OCI-M2 (cell line): ENCODE measurements around the gene XRCC1.
"Not testable (repeated sequence)": the region's sequence is repeated elsewhere in the genome, so short reads cannot be mapped to it uniquely, and the experiment has no call there.

Experiments
- DNase-seq: peaks from one replicate; lab custom pipeline; 2025; ENCODE audit not compliant: unreplicated experiment; lab: John Stamatoyannopoulos, UW

XRCC1 gene

DNA sequence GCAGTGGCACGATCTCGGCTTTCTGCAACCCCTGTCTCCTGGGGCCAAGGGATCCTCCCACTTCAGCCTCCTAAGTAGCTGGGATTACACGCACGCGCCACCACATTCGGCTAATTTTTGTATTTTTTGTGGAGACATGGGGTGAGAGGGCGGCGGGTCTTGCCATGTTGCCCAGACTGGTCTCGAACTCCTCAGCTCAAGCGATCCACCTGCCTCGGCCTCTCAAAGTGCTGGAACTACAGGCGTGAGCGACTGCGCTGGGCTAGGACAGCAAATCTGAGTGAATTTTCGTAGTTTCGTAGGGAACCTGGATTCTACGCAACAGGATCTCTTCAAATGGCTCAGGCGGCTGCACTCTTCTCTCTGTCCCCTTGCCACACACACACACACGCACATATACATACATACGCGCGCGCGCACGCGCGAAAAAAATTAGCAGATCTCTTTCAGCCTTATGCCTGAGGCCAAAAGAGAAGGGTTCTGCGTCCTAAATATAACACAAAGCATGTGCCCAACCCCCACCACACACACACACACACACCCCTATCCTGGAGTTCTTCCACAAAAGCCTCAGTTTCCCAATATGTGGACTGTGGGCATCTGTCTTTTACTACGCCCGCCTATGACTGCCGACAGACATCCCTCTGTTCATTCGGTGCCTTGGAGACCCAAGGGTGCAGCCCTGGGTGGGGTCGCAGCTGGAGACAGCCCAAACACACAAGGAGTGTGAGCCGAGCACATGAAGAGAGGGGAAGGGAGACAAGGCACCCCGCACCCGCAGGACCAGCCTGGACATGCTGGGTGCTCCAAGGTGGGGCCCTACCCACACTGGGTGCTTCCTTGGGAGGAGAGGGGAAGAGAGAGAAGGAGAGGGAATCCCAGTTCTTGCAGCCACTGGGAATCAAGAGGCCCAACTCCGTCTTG, 890 bp upstream of the XRCC1 start:
- DNase-seq, result no peak

DNA sequence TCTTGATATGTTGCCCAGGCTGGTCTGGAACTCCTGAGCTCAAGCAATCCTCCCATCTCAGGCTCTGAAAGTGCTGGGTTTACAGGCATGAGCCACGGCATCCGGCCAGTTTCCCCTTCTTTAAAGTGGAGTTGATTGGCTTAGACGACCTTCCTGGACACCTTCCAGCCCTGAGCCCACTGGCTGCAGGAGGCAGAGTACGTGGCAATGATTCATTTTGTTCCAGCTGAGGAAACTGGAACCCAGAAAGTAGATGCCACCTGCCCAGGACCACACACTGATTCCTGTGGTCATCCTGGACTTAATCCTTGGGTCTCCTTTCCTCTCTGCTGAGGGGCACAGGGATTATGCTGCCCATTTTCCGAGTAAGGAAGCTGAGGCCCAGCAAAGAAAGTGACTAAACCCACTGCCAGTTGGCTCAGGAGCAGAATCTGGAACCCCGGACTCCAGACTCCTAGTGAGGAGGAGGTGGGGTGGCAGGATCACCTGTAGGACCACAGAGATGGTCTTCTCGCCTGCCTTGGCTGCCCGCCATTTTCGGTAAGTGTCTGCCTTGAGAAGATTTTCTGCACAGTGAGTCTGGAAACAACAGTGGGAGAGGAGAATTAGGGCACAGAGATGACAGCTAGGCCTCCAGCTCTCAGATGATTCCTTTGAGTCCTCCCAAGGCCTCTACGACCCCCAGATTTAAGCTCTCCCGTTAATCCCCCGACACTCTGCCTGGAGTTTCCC, 737 bp downstream of the XRCC1 start:
- DNase-seq, result no peak

DNA sequence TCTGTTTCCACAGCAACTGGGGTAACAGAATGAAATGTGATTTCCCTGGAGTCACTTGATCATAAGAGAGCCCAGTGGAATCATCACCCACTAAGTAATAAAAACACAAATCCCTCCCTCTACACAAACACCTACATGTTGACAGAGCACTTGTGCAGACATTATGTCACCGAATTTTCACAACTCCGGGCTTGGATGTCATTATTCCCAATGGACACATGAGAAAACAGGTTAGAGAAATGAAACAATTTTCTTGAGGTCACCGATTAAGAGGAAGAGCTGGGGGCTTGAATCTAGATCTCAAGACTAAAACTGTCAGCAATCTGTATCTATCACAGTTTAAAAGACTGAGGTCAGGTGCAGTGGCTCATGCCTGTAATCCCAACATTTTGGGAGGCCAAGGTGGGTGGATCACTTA, 3.1 kb downstream of the XRCC1 start:
- DNase-seq, result no peak

DNA sequence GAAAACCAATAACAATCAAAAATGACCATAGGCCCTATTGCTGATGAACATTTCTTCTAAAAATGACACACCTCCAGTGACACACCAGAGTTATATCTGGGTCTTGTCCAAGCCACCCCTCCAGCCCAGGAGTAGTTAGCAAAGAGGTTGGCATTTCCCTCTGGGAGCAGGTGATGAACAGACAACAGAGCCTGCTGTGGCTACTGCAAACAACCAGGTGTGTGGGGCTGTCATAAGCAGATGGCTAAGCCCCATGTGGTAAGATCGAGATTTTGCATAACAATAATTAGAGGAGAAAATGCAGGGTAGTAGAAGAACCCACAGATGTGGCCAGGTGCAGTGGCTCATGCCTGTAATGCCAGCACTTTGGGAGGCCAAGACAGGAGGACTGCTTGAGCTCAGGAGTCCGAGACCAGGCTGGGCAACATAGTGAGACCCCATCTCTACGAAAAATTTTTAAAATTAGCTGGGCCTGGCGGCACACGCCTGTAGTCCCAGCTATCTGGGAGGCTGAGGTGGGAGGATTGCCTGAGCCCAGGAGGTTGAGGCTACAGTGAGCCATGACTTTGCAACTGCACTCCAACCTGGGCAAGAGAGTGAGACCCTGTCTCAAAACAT, 5.0 kb downstream of the XRCC1 start:
- DNase-seq, result no peak

DNA sequence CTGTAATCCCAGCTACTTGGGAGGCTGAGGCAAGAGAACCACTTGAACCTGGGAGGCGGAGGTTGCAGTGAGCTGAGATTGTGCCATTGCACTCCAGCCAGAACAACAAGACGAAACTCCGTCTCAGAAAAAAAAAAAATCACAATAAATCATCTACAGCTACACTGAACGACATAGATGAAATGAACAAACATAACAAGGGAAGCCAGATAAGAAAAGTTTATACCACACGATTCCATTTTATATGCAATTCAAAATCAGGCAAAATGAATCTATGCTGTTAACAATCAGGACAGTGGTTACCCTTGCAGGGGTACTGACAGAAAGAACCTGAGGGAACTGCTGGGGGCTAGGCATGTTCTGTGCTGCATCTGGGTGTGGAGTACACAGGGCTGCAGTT, 5.7 kb downstream of the XRCC1 start:
- DNase-seq, result no peak

DNA sequence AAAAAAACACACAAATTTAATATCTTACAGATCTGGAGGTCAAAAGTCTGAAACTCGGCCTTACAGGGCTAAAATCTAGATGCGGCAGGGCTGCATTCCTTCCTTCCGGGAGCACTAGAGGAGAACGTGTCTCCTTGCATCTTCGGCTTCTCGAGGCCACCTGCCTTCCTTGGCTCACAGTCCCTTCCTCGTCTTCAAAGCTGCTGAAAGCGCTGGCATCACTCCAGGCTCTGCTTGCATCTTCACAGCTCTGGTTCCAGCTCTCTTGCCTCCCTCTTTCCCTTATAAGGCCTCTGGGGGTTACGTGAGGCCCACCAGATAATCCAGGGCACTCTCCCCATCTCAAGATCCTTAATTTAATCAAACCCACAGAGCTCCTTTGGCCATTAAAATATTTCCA, 10.5 kb downstream of the XRCC1 start:
- no peak for DNase-seq

DNA sequence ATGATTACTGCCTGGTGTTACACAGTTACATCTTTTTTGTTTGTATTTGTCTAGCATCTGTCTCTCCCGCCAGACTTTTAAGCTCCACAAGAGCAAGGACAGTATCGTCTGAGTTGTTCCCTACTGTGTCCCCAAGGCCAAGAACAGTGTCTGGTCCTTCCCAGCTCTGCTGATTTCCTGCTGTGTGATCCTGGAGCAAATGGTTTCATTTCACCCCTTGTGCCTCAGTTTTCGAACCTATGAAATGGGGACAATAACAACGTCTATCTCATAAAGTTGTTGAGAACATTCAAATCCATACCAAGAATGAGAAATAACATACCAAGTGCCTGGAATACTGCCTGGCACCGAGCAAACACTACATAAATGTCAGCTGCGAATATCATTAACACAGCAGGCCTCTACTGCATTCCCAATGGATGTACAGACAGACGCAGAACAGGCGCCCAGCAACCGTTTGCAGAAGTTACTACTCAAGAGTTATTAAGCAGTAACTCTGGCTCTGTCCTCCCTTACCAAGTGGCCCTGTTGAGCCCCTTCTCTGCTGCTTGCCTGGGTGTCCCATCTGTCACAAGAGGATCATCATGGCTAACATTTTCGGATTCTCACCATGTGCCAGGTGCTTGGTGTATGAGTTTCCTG, 11.4 kb downstream of the XRCC1 start:
- no peak for DNase-seq

DNA sequence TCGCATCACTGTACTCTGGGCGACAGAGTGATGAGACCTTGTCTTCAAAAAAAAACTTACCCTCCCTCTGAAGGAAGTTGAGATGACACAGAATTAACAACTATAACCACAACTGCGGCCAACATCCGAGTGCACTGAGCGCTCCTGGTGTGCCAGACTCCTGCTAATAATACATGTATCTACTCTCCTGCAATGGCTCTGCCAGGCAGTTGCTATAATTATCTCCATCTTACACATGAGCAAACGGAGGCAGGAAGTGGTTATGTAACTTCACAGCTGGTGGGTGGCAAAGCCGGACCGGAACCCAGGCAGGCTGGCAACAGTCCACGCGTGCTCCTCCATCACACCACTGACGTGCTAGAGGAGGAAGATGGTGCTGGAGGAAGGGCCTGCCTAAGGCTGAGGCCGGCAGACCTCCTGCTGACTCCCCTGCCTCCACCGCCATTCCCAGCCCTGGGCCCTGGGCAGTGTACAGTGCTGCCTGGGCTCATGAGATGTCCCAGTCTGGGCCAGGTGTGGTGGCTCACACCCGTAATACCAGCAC, 12.6 kb downstream of the XRCC1 start:
- no peak for DNase-seq

DNA sequence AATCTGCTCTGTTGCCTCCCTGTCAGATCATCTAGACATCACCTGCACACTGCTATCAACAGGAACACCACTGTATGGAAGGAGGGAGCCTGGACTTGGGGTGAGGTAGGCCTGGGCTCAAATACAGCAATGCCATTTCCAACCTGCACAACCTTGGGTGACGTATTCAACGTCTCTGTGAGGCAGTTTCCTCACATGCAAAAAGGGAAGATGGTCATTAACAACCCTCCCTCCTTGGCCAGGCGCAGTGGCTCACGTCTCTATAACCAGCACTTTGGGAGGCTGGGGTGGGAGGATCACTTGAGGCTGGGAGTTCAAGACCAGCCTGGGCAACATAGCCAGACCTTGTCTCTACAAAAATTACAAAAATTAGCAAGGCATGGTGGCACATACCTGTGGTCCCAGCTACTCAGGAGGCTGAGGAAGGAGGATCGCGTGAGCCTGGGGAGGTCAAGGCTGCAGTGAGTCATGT, 13.1 kb downstream of the XRCC1 start:
- DNase-seq, result no peak

DNA sequence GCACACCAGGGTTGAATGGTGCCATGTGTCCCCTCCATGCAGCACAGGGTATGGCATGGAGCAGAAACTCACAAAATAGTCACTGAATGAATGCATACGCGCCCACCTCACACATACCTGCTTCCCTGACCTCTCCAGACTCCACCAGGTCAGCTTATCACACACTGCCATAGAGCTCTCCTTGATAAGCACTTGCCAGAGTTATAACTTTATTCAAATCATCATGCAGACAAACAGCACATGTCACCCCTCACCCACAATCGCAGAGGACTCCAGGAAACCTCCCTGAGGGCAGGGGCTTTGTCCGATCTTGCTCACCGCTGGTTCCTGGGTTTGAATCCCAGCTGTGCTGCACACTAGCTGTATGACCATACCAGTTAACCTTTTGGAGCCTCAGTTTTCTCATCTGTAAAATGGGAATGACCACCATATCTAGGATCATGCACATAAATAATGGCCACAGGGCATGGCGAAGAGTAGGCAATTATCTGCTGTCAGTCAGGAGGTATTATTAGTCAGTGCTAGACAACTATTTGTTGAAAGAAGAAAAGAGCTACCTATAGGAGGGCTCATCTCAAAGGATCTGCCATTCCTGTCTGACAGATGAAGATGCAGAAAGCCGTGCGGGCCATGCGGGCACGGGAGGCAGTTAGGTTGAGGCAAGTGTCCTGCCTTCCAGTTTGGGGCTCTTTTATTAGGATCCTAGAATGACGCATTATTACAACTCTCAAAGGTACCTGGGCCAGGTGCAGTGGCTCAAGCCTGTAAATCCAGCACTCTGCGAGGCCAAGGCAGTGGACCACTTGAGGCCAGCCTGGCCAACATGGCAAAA, 14.0 kb downstream of the XRCC1 start:
- no peak for DNase-seq

DNA sequence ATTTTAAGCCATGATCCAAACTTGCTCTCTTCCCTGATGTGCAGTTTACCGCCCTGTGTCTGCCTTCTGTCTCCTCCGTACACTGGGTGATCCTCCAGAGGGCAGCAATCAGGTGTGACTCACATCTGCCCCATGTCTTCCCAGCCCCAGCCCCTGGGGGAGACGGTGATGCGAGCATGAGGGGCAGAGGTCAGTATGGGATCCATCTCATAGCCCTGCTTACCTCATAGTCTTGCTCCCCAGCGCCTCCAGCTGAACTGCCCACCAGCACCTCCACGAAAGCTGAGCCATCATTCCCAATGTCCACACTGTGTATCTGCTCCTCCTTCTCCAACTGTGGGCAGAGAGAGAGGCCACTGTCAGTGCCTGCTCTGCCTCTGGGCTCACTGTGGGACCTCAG, 14.6 kb downstream of the XRCC1 start:
- no peak for DNase-seq

DNA sequence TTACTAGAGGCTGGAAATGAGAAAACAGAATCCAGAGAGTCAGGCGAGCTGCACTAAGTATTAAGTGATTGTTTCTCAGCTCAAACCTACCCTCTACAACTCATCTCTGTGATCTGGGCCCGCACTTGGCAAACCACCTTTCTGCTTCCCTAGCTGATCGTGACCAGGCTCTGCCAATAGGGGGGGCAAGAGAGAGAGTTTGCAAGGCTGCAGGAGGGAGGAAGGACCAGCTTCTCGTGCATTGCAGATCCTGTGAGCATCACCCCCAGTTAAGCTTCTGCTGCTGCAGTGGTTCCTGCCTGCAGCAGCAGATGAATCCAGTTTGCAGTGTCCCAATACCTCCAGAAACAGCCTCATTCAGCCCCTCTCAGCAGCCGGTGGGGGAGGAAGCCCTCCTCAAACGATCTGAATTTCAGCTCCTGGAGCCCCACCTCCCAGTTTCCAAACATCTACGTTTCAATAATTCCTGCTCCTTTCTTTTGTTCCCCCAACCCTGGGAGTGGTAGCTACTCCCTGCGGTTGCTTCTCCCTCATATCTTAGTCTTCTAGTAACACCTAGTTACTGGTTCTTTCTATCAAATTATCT, 20.0 kb downstream of the XRCC1 start:
- no peak for DNase-seq

DNA sequence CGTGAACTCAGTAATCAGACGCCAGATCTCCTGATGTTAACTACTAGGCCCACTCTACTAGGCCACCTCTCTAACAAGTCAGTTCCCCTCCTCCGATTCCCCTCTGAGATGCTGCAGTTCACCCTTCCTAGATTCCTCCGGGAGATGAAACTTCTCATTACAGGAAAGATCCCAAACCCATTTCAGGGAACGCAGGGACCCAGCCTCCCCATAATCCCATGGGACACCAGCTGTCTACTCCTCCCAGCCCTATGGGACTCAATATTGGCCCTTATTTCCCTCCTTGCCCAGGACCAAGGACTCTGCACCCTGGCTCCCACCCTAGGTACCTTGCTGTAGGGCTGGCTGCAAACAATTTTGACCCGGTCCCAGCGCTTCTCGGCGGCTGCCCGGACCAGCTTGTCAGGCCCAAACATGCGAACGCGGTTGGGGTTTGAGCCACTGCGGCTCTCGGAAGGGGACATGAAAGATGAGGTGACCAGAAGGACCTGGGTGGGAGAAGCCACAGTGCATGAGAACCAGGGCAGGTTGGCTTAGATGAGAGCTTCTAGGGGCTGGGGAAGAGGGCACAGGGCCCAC, 20.9 kb downstream of the XRCC1 start:
- no peak for DNase-seq

DNA sequence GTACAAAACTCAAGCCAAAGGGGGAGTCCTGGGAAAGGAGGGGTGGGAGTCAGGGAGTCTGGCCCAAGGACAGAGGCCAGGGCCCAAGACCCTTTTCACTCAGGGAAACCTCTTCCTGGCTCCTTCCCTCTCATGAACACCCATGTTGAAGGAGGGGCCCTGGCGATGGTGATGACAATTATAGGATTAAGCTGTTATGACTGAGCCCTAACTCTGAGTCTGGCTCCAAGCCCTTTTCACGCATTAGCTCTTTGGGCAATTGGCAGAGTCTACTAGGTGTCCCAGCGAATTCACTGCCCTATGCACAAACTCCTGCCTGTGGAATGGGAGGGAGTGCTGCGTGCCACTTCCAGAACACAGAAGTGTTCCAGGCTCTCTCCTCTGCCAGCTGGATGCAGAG, 21.7 kb downstream of the XRCC1 start:
- no peak for DNase-seq

DNA sequence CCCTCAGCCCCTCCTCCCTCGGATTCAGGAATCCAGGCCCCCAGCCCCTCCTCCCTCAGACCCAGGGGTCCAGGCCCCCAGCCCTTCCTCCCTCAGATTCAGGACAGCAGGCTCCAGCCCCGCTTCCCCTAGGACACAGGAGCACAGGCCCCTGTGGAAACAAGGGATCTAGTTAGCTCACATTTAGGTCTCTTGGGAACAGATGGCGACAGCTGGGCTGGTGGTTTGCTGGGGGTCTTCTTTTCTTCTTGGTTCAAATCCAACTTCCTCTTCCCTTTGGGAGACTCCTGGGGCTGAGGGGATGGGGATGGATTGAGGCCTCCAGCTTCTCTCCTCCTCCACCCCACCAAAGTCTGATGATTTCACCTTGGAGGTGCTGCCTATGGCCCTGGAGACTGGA, 22.7 kb downstream of the XRCC1 start:
- DNase-seq, result no peak

DNA sequence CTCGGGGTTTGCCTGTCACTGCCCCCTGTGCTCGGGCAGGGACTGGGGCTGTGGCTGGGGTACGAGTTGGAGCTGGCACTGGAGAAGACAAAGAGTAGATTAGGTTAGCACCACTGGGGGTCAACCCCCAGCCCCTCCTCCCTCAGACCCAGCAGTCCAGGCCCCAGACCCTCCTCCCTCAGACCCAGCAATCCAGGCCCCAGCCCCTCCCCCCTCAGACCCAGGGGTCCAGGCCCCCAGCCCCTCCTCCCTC, 23.2 kb downstream of the XRCC1 start:
- DNase-seq, result no peak

DNA sequence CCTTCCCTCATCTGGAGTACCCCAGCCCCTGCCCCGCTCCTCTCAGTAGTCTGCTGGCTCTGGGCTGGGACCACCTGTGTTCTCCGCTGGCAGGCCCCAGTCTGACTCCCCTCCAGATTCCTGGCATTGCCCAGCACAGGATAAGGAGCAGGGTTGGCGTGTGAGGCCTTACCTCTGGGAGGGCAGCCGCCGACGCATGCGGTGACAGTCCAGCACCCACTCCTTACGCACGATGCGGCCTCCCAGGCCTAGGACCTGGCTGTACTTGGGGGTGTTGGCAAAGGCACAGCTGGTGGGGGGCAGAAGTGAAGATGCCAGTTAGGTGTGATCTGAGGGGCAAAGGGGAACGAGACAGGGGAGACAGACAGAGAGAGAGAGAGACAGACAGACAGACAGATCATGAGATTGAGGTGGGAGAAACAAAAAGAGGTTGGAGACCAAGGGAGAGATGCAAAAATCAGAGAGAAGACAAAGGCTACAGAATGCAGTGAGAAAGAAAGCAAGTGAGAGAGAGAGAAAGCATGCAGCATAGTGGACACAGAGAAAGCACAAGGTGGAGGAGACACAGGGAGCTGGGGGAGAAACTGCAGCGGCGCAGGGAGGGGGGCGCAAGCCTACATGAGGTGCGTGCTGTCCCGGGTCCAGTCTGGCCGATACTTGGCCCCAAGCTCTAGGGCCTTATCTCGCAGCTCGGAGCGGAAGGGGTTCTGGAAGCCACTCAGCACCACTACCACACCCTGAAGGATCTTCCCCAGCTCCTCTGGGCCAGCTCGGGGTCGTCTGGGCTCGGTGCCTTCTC, 23.7 kb downstream of the XRCC1 start:
- DNase-seq, result no peak

DNA sequence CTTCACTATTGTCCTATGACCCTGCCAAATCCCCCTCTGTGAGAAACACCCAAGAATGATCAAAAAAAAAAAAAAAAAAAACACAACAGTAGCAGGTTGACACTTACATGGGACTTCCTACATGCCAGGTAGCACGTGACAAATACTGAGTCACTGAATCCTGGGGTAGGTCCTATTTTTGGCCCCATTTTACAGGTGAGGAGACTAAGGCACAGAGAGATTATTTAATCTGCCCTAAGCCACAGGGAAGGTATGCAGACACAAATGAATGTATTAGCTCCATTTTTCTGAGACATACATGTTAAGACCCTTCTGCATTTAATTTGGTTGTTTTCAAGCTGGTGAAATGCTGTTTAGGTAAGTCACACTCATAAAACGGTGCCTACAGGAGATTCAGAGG, 26.6 kb downstream of the XRCC1 start:
- no peak for DNase-seq

DNA sequence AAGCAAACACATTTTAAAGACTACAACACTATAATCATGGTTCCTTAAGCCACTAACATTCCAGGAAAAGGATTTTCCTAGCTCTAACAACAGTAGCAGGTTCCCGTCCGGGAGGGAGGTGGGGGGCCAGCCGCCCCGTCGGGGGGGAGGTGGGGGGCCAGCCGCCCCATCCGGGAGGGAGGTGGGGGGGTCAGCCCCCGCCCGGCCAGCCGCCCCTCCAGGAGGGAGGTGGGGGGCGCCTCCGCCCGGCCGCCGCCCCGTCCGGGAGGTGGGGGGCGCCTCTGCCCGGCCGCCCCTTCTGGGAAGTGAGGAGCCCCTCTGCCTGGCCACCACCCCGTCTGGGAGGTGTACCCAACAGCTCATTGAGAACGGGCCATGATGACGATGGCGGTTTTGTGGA, 27.4 kb downstream of the XRCC1 start:
- DNase-seq, result not testable (repeated sequence)
